ENCODE measurements around the gene DIPK1A. TPM values are rescaled to one million over a fixed set of nuclear protein-coding genes. Genes with fewer than 3 reads are reported as not detected.
A peak's percentile ranks its signal among the peaks of the same experiment; 100 is the strongest.

The DIPK1A gene
- polyA plus RNA-seq, 2 of the 4 experiments (the other 2 are of a cell fraction), result 12.4 to 21.1 TPM

DNA sequence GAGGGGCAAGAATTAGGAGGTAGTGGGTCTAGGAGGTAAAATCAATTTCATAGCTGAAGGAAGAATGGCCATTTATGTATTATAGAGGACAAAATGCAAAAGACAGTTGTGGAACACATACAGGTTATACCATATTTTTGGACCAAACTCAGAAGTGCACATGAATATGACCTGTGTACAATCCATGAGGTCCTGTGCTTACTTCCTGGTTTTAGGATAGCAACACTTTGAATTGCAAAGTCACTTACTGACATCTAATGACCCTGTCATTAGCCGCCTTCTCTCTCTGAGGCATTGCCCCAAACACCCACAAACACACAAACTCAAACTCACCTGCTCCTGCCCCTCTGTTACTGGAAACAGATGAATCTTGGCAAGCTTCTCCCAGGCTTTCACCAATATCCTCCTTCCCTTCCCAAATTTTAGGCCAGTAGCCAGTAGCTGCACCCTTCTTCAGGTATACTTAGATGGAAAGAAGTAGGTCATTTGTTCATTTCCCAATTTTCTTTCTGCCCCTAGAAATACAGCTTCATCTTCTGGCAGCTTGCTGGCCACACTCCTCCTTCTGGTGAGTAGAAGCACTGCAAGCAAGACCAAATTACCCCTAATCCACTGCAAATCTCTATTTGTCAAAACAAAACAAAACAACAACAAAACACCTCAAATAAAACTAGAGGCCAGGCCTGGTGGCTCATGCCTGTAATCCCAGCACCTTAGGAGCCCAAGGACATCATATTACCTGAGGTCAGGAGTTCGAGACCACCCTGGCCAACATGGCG lies 143.1 kb downstream of the DIPK1A start:
- TF ChIP-seq RAD21 (conservative IDR thresholded peaks at IDR 0.05 in 1 of 2, IDR thresholded peaks at IDR 0.05 in 1 of 2) (peak; percentile 22 to 44; a peak in 3 of 5 replicates), SMC3 (IDR thresholded peaks at IDR 0.05) (peak; percentile 51)
- TF ChIP-seq, protein P1, sequence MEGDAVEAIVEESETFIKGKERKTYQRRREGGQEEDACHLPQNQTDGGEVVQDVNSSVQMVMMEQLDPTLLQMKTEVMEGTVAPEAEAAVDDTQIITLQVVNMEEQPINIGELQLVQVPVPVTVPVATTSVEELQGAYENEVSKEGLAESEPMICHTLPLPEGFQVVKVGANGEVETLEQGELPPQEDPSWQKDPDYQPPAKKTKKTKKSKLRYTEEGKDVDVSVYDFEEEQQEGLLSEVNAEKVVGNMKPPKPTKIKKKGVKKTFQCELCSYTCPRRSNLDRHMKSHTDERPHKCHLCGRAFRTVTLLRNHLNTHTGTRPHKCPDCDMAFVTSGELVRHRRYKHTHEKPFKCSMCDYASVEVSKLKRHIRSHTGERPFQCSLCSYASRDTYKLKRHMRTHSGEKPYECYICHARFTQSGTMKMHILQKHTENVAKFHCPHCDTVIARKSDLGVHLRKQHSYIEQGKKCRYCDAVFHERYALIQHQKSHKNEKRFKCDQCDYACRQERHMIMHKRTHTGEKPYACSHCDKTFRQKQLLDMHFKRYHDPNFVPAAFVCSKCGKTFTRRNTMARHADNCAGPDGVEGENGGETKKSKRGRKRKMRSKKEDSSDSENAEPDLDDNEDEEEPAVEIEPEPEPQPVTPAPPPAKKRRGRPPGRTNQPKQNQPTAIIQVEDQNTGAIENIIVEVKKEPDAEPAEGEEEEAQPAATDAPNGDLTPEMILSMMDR (IDR thresholded peaks at IDR 0.05), result peak; percentile 29; the same call in 2 of the 3 replicates
- TF ChIP-seq, protein P2, sequence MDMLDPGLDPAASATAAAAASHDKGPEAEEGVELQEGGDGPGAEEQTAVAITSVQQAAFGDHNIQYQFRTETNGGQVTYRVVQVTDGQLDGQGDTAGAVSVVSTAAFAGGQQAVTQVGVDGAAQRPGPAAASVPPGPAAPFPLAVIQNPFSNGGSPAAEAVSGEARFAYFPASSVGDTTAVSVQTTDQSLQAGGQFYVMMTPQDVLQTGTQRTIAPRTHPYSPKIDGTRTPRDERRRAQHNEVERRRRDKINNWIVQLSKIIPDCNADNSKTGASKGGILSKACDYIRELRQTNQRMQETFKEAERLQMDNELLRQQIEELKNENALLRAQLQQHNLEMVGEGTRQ (IDR thresholded peaks at IDR 0.05), result no peak
- 91% methylated on average over 3 of the region's 3 CpGs for WGBS (ENCODE audit: missing lambda C conversion rate)
- DNase-seq (ENCODE audit: low read depth in 1 of 2, low spot score in 1 of 2) (peak; percentile 23 to 46), ATAC-seq (peak; percentile 54 to 67; a peak in 4 of 6 replicates), FAIRE-seq (no peak)
- Histone ChIP-seq H3K4me1 (no peaks in the 10 kb centered on the region), H3K27ac (no peak overlapping the region), H3K4me2 (no peak overlapping the region), H3K9me3 (no peaks in the 10 kb centered on the region), H3K4me3 (no peak overlapping the region)
- POLR2A ChIA-PET, result interaction anchor here (1.7 kb wide), 1 partner anchor 14 kb away, joined by 5 read pairs; the partner anchor contains the start of gene RPL5
- CTCF ChIA-PET, result interaction anchor here (0.7 to 2.2 kb wide), 9 partner anchors 9 to 217 kb away, joined by 3 to 13 read pairs (median 4); partner anchors contain the start of genes EVI5 and RPL5

DNA sequence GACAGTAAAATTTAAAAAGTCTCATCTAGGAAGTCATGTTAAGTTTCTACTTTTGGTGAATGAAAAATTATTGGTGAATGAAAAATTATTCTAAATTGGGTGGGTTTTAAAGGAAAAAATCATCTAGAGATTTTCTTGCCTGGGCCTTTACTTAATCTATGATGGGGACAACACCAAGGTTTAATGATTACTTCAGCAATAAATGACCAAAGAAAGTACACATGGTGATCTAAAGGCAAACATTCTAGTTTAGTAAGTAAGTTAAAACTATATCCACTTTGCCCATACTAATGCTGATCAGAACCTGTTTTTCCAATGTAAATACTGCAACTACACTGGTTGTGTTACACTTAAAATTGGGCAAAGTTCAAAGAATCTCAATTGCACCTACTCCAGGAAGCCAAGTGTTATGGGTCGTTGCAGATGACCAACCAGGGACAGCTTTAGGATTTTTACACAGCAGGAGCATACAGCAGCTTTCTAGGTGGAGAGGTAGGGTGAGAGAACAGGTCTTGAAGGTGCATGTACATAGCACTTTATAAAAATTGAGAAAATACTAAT lies 144.0 kb downstream of the DIPK1A start:
- FAIRE-seq (no peak), ATAC-seq (no peak), DNase-seq (ENCODE audit: low read depth in 1 of 2, low spot score in 1 of 2) (no peak)
- ChIA-PET POLR2A (interaction anchor here (1.6 kb wide), 1 partner anchor 15 kb away, joined by 5 read pairs; the partner anchor contains the start of gene RPL5), CTCF (no interaction called here)
- H3K4me3 ChIP-seq, result no peak overlapping the region
- H3K4me1 ChIP-seq, result no peaks in the 10 kb centered on the region
- no peak overlapping the region for H3K27ac ChIP-seq
- TF ChIP-seq PHF8 (IDR thresholded peaks at IDR 0.05; ENCODE audit: borderline replicate concordance, low read depth), result no peak
- TF ChIP-seq MAFK (IDR thresholded peaks at IDR 0.05; ENCODE audit: partially characterized antibody), result peak; percentile 23
- TF ChIP-seq, protein P3, sequence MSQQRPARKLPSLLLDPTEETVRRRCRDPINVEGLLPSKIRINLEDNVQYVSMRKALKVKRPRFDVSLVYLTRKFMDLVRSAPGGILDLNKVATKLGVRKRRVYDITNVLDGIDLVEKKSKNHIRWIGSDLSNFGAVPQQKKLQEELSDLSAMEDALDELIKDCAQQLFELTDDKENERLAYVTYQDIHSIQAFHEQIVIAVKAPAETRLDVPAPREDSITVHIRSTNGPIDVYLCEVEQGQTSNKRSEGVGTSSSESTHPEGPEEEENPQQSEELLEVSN (IDR thresholded peaks at IDR 0.05; ENCODE audit: borderline replicate concordance, low read depth), result no peak
- TF ChIP-seq RNF2 (IDR thresholded peaks at IDR 0.05; ENCODE audit: borderline replicate concordance, low read depth), result no peak
- TF ChIP-seq NFE2L2 (conservative IDR thresholded peaks at IDR 0.05; ENCODE audit: low read length), result no peak
- TF ChIP-seq RCOR1 (IDR thresholded peaks at IDR 0.05; ENCODE audit: low read depth, low read length), result no peak
- WGBS (ENCODE audit: missing lambda C conversion rate), result 7% methylated on average over 1 of the region's 1 CpG
- no peak overlapping the region for H3K4me2 ChIP-seq
- H3K9me3 ChIP-seq, result no peaks in the 10 kb centered on the region

DNA sequence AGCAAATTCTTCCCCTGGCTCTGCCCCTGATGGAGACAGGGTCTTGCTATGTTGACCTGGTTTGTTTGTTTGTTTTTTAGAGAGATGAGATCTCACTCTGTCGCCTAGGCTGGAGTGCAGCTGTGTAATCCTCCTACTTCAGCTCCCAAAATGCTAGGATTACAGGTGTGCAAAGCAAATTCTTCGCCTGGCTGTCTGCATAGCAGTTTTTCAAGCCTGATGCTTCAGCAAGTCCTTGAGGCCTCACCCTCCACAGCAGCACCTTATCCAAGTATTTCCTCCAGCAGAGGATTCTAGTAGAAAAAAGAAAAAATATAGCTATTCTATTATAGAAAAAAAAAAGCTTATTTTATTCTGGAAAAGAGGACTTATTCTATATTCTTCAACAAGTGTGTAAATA lies 144.5 kb downstream of the DIPK1A start:
- FAIRE-seq (no peak), DNase-seq (ENCODE audit: low read depth in 1 of 2, low spot score in 1 of 2) (no peak), ATAC-seq (no peak)
- H3K4me3 ChIP-seq, result no peak overlapping the region
- WGBS (ENCODE audit: missing lambda C conversion rate), result 85% methylated on average over 2 of the region's 2 CpGs
- no peaks in the 10 kb centered on the region for H3K9me3 ChIP-seq
- ChIA-PET POLR2A (interaction anchor here (1.6 kb wide), 1 partner anchor 15 kb away, joined by 5 read pairs; the partner anchor contains the start of gene RPL5), CTCF (interaction anchor here (1.1 kb wide), 1 partner anchor 26 kb away, joined by 4 read pairs; no protein-coding TSS in a partner anchor)
- no peak overlapping the region for H3K27ac ChIP-seq
- TF ChIP-seq CHD2 (IDR thresholded peaks at IDR 0.05; ENCODE audit: low read length, partially characterized antibody), result no peak
- TF ChIP-seq NFE2L2 (conservative IDR thresholded peaks at IDR 0.05; ENCODE audit: low read length), result no peak
- TF ChIP-seq MYC (IDR thresholded peaks at IDR 0.05; ENCODE audit: borderline replicate concordance, low read length), result no peak
- TF ChIP-seq JUN (IDR thresholded peaks at IDR 0.05), result no peak
- TF ChIP-seq, protein P1 (IDR thresholded peaks at IDR 0.05), result no peak
- TF ChIP-seq, protein P4, sequence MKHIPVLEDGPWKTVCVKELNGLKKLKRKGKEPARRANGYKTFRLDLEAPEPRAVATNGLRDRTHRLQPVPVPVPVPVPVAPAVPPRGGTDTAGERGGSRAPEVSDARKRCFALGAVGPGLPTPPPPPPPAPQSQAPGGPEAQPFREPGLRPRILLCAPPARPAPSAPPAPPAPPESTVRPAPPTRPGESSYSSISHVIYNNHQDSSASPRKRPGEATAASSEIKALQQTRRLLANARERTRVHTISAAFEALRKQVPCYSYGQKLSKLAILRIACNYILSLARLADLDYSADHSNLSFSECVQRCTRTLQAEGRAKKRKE (CRISPR knock-in tag; IDR thresholded peaks at IDR 0.05; ENCODE audit: low read depth), result no peak
- TF ChIP-seq POLR2A (IDR thresholded peaks at IDR 0.05; ENCODE audit: low read length), result no peak
- no peak for TF ChIP-seq TP53 (CRISPR knock-in tag; IDR thresholded peaks at IDR 0.05)
- no peak for TF ChIP-seq RAD21 (conservative IDR thresholded peaks at IDR 0.05 in 1 of 2, IDR thresholded peaks at IDR 0.05 in 1 of 2)
- TF ChIP-seq, protein P5, sequence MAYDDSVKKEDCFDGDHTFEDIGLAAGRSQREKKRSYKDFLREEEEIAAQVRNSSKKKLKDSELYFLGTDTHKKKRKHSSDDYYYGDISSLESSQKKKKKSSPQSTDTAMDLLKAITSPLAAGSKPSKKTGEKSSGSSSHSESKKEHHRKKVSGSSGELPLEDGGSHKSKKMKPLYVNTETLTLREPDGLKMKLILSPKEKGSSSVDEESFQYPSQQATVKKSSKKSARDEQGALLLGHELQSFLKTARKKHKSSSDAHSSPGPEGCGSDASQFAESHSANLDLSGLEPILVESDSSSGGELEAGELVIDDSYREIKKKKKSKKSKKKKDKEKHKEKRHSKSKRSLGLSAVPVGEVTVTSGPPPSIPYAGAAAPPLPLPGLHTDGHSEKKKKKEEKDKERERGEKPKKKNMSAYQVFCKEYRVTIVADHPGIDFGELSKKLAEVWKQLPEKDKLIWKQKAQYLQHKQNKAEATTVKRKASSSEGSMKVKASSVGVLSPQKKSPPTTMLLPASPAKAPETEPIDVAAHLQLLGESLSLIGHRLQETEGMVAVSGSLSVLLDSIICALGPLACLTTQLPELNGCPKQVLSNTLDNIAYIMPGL (CRISPR knock-in tag; IDR thresholded peaks at IDR 0.05; ENCODE audit: borderline replicate concordance), result no peak
- TF ChIP-seq CBX2 (IDR thresholded peaks at IDR 0.05; ENCODE audit: borderline replicate concordance, low read depth), result no peak
- no peak overlapping the region for H3K4me2 ChIP-seq
- no peaks in the 10 kb centered on the region for H3K4me1 ChIP-seq
